GM23338 (cell line): ENCODE results near the gene TXNDC15. TPM values are rescaled to one million over a fixed set of nuclear protein-coding genes. Genes with fewer than 3 reads are reported as not detected.

Experiments used
- ATAC-seq: fragments of 200-7000 bp; cut with Tn5 transposase; 3 replicates; pipeline ENCODE4 v1.9.1; 2020
- DNase-seq: peaks from one replicate; pipeline ENCODE4 v3.0.0-alpha.2; 2015; ENCODE audit warnings: low spot score
- H2AFZ ChIP-seq: fragments of 200-600 bp; sonication (generic); 2 replicates; pipeline ENCODE4 v1.8.0; 2016; ENCODE audit warnings: antibody characterized with exemption, mild to moderate bottlenecking, moderate library complexity
- H3F3A ChIP-seq: fragments of 200-600 bp; sonication (generic); replicated peaks from 2 replicates; pipeline ENCODE4 v1.8.0; 2017; ENCODE audit warnings: antibody characterized with exemption, mixed run types, low read depth
- H3K27ac ChIP-seq: fragments of 200-600 bp; sonication (generic); 2 replicates; pipeline ENCODE4 v1.6.1; 2016; ENCODE audit warnings: low read depth
- H3K27me3 ChIP-seq: fragments of 200-600 bp; sonication (generic); 2 replicates; pipeline ENCODE4 v1.8.0; 2016; ENCODE audit warnings: mild to moderate bottlenecking, mixed run types, moderate library complexity; ENCODE audit not compliant: insufficient read depth
- H3K36me3 ChIP-seq: fragments of 200-600 bp; sonication (generic); 2 replicates; pipeline ENCODE4 v1.8.0; 2016; ENCODE audit warnings: mild to moderate bottlenecking; ENCODE audit not compliant: insufficient read depth
- H3K4me1 ChIP-seq: fragments of 200-600 bp; sonication (generic); 2 replicates; pipeline ENCODE4 v1.8.0; 2016; ENCODE audit warnings: mild to moderate bottlenecking, moderate library complexity; ENCODE audit not compliant: insufficient read depth
- H3K4me2 ChIP-seq: fragments of 200-600 bp; sonication (generic); 2 replicates; pipeline ENCODE4 v1.7.1; 2017; ENCODE audit warnings: mixed run types
- H3K4me3 ChIP-seq: fragments of 200-600 bp; sonication (generic); 2 replicates; pipeline ENCODE4 v1.6.1; 2016; ENCODE audit warnings: mixed run types
- H3K79me2 ChIP-seq: fragments of 200-600 bp; sonication (generic); replicated peaks from 2 replicates; pipeline ENCODE4 v1.8.0; 2017; ENCODE audit warnings: mild to moderate bottlenecking; ENCODE audit not compliant: insufficient read depth
- H3K9me2 ChIP-seq: fragments of 200-600 bp; sonication (generic); 2 replicates; pipeline ENCODE4 v1.8.0; 2017; ENCODE audit not compliant: insufficient read depth
- H4K20me1 ChIP-seq: fragments of 200-600 bp; sonication (generic); replicated peaks from 2 replicates; pipeline ENCODE4 v1.8.0; 2017; ENCODE audit warnings: mild to moderate bottlenecking; ENCODE audit not compliant: insufficient read depth
- H3K27ac Mint-ChIP-seq: 2 replicates; pipeline ENCODE4 v1.8.0; 2020; ENCODE audit warnings: inconsistent platforms, mild to moderate bottlenecking, moderate library complexity, mixed read lengths
- H3K27me3 Mint-ChIP-seq: 3 replicates; pipeline ENCODE4 v1.8.0; 2022; ENCODE audit warnings: low read depth, mild to moderate bottlenecking, moderate library complexity, mixed read lengths, inconsistent platforms; ENCODE audit not compliant: insufficient read depth, poor library complexity
- H3K36me3 Mint-ChIP-seq: 3 replicates; pipeline ENCODE4 v1.8.0; 2021; ENCODE audit warnings: low read depth, mild to moderate bottlenecking, inconsistent platforms, moderate library complexity, mixed read lengths
- H3K4me1 Mint-ChIP-seq: 3 replicates; pipeline ENCODE4 v1.8.0; 2020; ENCODE audit warnings: mild to moderate bottlenecking, inconsistent platforms, mixed read lengths
- H3K4me3 Mint-ChIP-seq: 3 replicates; pipeline ENCODE4 v1.8.0; 2021; ENCODE audit warnings: moderate library complexity, mild to moderate bottlenecking, inconsistent platforms, mixed read lengths
- H3K9me3 Mint-ChIP-seq: 3 replicates; pipeline ENCODE4 v1.8.0; 2020; ENCODE audit warnings: moderate library complexity, mild to moderate bottlenecking, inconsistent platforms, mixed read lengths
- CREB1 ChIP-seq: fragments of 250-450 bp; sonication (Bioruptor Pico); IDR thresholded peaks from 2 replicates; pipeline ENCODE4 v1.5.0; 2020; ENCODE audit warnings: low read depth, mild to moderate bottlenecking, moderate library complexity
- EZH2 ChIP-seq: fragments of 200-600 bp; sonication (generic); IDR thresholded peaks from one replicate; pipeline ENCODE4 v1.8.0; 2017; ENCODE audit warnings: antibody characterized with exemption, mild to moderate bottlenecking, low read depth; ENCODE audit not compliant: unreplicated experiment
- EZH2phosphoT487 ChIP-seq: fragments of 200-600 bp; sonication (generic); IDR thresholded peaks from one replicate; pipeline ENCODE4 v1.8.1; 2018; ENCODE audit warnings: antibody characterized with exemption; ENCODE audit not compliant: unreplicated experiment
- JUNB ChIP-seq: IDR thresholded peaks from one replicate; pipeline ENCODE4 v1.6.1; 2016; ENCODE audit warnings: antibody characterized with exemption; ENCODE audit not compliant: unreplicated experiment
- NANOG ChIP-seq: IDR thresholded peaks from 2 replicates; pipeline ENCODE4 v1.6.1; 2016; ENCODE audit warnings: antibody characterized with exemption, borderline replicate concordance
- POLR2AphosphoS5 ChIP-seq: IDR thresholded peaks from 2 replicates; pipeline ENCODE4 v1.6.1; 2016; ENCODE audit warnings: antibody characterized with exemption, low read depth
- STAT1 ChIP-seq: IDR thresholded peaks from one replicate; pipeline ENCODE4 v1.6.1; 2016; ENCODE audit warnings: antibody characterized with exemption; ENCODE audit not compliant: unreplicated experiment
- ZNF114 ChIP-seq: fragments of 250-450 bp; sonication (Bioruptor Pico); IDR thresholded peaks from 2 replicates; pipeline ENCODE4 v1.5.0; 2020; ENCODE audit warnings: mild to moderate bottlenecking, moderate library complexity
- ZNF331 ChIP-seq: fragments of 250-450 bp; sonication (Bioruptor Pico); IDR thresholded peaks from 2 replicates; pipeline ENCODE4 v1.5.0; 2020; ENCODE audit warnings: low read depth, mild to moderate bottlenecking, moderate library complexity
- polyA plus RNA-seq: library from polyadenylated mRNA; unstranded; fragments of >200 nt; fragmentation: Nextera tagmentation; extraction: Ambion mirVana; gene quantifications from 2 replicates; pipeline ENCODE4 v1.2.1, GENCODE V29; 2016
- total RNA-seq: library from RNA; depleted of rRNA; stranded (reverse); fragments of >200 nt; shearing (Covaris generic); gene quantifications from 2 replicates; pipeline ENCODE4 v1.2.3, GENCODE V29; 2014
- TF ChIP-seq, protein P1 (sequence below): IDR thresholded peaks from one replicate; pipeline ENCODE4 v1.6.1; 2018; ENCODE audit warnings: antibody characterized with exemption; ENCODE audit not compliant: unreplicated experiment
- TF ChIP-seq, protein P2 (sequence below): IDR thresholded peaks from 2 replicates; pipeline ENCODE4 v1.6.1; 2016; ENCODE audit warnings: antibody characterized with exemption
- TF ChIP-seq, protein P3 (sequence below), 2 experiments: fragments of 200-600 bp in 1 of 2; sonication (generic) in 1 of 2; conservative IDR thresholded peaks; 2 replicates each; pipeline versions ENCODE4 v1.5.1 to v1.6.1; 2016 to 2017; ENCODE audit warnings: antibody characterized with exemption in 2 of 2, low read depth in 2 of 2, mild to moderate bottlenecking in 2 of 2, moderate library complexity in 1 of 2

TXNDC15 gene
- total and polyA plus RNA-seq, 2 experiments from 2014 or later: 24.4 to 28.5 TPM

DNA sequence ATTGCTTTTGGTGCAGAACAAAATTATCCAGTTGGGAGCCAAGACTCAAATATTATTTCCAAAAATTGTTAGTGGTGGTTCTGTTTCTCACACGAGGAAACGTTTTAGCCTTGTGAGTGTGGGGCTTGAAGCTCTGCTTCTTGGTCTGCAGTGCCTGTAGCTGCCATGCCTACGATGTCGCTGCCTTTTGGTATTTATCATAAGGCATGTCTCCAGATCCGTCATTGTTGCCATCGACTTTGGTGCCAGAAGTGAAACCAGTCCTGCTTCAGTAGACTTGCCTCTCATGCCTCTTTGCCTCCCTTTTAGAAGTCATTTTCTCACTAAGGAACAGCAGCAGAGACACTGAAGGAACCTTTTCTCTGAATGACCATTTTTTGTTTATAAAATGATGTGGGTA is 63.9 kb downstream of the TXNDC15 start (continued):
- TF ChIP-seq, protein P1, sequence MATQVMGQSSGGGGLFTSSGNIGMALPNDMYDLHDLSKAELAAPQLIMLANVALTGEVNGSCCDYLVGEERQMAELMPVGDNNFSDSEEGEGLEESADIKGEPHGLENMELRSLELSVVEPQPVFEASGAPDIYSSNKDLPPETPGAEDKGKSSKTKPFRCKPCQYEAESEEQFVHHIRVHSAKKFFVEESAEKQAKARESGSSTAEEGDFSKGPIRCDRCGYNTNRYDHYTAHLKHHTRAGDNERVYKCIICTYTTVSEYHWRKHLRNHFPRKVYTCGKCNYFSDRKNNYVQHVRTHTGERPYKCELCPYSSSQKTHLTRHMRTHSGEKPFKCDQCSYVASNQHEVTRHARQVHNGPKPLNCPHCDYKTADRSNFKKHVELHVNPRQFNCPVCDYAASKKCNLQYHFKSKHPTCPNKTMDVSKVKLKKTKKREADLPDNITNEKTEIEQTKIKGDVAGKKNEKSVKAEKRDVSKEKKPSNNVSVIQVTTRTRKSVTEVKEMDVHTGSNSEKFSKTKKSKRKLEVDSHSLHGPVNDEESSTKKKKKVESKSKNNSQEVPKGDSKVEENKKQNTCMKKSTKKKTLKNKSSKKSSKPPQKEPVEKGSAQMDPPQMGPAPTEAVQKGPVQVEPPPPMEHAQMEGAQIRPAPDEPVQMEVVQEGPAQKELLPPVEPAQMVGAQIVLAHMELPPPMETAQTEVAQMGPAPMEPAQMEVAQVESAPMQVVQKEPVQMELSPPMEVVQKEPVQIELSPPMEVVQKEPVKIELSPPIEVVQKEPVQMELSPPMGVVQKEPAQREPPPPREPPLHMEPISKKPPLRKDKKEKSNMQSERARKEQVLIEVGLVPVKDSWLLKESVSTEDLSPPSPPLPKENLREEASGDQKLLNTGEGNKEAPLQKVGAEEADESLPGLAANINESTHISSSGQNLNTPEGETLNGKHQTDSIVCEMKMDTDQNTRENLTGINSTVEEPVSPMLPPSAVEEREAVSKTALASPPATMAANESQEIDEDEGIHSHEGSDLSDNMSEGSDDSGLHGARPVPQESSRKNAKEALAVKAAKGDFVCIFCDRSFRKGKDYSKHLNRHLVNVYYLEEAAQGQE: no peak
- TF ChIP-seq POLR2AphosphoS5 (no peak), NANOG (no peak), EZH2phosphoT487 (no peak), ZNF331 (CRISPR knock-in tag) (no peak), EZH2 (no peak), JUNB (no peak)
- TF ChIP-seq, protein P2, sequence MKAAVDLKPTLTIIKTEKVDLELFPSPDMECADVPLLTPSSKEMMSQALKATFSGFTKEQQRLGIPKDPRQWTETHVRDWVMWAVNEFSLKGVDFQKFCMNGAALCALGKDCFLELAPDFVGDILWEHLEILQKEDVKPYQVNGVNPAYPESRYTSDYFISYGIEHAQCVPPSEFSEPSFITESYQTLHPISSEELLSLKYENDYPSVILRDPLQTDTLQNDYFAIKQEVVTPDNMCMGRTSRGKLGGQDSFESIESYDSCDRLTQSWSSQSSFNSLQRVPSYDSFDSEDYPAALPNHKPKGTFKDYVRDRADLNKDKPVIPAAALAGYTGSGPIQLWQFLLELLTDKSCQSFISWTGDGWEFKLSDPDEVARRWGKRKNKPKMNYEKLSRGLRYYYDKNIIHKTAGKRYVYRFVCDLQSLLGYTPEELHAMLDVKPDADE: no peak
- TF ChIP-seq, protein P3, sequence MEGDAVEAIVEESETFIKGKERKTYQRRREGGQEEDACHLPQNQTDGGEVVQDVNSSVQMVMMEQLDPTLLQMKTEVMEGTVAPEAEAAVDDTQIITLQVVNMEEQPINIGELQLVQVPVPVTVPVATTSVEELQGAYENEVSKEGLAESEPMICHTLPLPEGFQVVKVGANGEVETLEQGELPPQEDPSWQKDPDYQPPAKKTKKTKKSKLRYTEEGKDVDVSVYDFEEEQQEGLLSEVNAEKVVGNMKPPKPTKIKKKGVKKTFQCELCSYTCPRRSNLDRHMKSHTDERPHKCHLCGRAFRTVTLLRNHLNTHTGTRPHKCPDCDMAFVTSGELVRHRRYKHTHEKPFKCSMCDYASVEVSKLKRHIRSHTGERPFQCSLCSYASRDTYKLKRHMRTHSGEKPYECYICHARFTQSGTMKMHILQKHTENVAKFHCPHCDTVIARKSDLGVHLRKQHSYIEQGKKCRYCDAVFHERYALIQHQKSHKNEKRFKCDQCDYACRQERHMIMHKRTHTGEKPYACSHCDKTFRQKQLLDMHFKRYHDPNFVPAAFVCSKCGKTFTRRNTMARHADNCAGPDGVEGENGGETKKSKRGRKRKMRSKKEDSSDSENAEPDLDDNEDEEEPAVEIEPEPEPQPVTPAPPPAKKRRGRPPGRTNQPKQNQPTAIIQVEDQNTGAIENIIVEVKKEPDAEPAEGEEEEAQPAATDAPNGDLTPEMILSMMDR (conservative IDR thresholded peaks at IDR 0.05; ENCODE audit: low read depth in 2 of 2): no peak

DNA sequence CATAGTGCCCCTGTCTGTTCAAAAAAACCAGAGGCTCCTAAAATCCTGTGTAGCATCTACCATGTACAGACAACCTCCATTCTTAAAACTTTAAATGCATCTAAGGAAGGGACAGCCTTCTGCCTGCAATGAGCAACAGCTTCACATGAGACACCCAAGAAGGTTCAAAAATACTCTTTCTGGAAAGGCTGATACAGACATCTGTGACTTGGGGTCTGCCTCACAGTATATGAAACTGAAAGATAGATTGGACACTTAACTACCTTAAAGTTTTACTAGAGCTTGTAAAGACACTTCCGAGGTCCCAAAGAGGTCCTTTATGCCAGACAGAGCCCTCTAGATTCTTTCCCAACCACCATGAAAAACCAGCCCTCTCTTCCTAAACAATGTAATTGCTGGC is 65.3 kb downstream of the TXNDC15 start:
- Mint-ChIP-seq H3K9me3 (no peaks in the 10 kb centered on the region), H3K4me1 (peaks cover 4% of the 10 kb centered on the region; the same call in 2 of the 3 replicates), H3K27ac (no peak overlapping the region), H3K27me3 (no peaks in the 10 kb centered on the region), H3K4me3 (no peak overlapping the region), H3K36me3 (peaks cover 6% of the 10 kb centered on the region; the same call in 2 of the 3 replicates)
- no peaks in the 10 kb centered on the region for H4K20me1 ChIP-seq
- no peaks in the 10 kb centered on the region for H3K27me3 ChIP-seq
- no peaks in the 10 kb centered on the region for H3K4me1 ChIP-seq
- no peak overlapping the region for H3K4me3 ChIP-seq
- no peaks in the 10 kb centered on the region for H3F3A ChIP-seq
- H3K4me2 ChIP-seq: no peak overlapping the region
- ATAC-seq: no peak
- TF ChIP-seq JUNB (no peak), CREB1 (CRISPR knock-in tag) (no peak), ZNF331 (CRISPR knock-in tag) (no peak), STAT1 (no peak), ZNF114 (CRISPR knock-in tag) (no peak)
- TF ChIP-seq, protein P1: no peak
- TF ChIP-seq, protein P2: no peak
- H2AFZ ChIP-seq: no peak overlapping the region
- H3K27ac ChIP-seq: no peak overlapping the region
- H3K9me2 ChIP-seq: no peaks in the 10 kb centered on the region
- H3K36me3 ChIP-seq: no peaks in the 10 kb centered on the region
- DNase-seq: no peak
- no peaks in the 10 kb centered on the region for H3K79me2 ChIP-seq
